HTERT RPE-1 (cell line): Measurements from ENCODE around the gene FAT2.
"Not testable (repeated sequence)": the region's sequence is repeated elsewhere in the genome, so short reads cannot be mapped to it uniquely, and the experiment has no call there.

Experiments used
- in situ Hi-C: fragments of 300-500 bp; cut with MboI; formaldehyde crosslinking; loops from 4 replicates; pipeline ENCODE4 v1.14.3; 2020; ENCODE audit warnings: low sequenced_read_pairs

The FAT2 gene

GRCh38 chr5:151584057-151584937 is 6.8 kb downstream of the FAT2 start:
- in situ Hi-C loops = no loop called here

DNA sequence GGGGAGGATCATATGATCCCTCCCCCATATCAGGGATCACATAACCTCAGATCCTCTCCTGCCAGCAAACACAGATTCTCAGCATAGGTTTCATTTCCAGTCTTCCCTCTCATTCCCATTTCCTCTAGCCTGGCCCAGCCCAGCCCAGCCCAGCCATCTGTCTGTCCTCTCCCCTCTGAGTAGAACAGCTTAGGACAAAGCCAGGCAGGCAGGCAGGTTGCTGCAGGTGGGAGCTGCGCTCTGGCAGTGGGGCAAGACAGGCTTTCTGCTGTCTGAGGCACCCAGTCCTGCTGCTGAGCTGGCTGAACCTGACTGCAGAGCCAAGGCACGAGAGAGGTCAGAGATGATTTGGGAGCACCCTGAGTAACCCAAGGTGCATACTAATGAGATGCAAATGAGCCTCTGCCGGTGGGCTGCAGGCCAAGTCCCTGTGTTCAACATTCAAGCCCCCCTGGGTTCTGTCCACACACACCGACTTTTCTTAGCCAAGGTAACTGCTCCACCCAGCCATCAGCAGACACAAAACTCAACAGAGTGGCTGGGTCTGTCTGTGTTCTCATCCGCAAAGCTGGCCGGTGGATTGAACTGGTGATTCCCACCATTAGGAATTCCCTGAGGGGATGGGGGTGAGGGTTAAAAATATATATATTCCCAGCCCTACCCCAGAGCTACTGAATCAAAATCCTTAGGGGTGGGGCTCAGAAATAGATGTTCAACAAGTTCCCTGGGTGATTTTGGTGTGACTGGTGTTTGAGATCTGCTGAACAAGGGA is 9.1 kb downstream of the FAT2 start:
- in situ Hi-C loops = no loop called here

DNA sequence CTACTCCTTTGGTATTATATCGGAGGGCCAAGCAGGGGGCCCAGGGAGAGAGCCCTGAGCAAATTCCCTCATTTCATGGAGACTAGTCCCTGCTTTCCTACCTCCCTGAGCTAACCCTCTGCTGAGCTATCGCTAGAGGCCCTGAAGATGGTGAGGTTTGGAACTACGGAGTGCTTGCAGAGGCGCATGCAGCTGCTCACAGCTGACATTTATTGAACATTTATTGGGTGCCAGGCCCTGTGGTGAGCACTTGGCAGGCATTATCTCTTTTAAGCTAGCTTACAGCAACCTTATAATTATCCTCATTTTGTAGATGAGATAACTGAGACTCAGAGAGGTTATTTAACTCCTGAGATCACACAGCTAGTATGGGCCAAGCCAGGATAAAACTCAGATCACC is 9.8 kb downstream of the FAT2 start:
- in situ Hi-C loops = no loop called here

- in situ Hi-C loops = no loop called here
Measured at GRCh38 chr5:151580858-151581257, 10.3 kb downstream of the FAT2 start.

- in situ Hi-C loops = no loop called here
Measured at GRCh38 chr5:151580239-151580638, 10.9 kb downstream of the FAT2 start.

GRCh38 chr5:151579146-151579545 is 12.0 kb downstream of the FAT2 start:
- in situ Hi-C loops = not testable (repeated sequence)

DNA sequence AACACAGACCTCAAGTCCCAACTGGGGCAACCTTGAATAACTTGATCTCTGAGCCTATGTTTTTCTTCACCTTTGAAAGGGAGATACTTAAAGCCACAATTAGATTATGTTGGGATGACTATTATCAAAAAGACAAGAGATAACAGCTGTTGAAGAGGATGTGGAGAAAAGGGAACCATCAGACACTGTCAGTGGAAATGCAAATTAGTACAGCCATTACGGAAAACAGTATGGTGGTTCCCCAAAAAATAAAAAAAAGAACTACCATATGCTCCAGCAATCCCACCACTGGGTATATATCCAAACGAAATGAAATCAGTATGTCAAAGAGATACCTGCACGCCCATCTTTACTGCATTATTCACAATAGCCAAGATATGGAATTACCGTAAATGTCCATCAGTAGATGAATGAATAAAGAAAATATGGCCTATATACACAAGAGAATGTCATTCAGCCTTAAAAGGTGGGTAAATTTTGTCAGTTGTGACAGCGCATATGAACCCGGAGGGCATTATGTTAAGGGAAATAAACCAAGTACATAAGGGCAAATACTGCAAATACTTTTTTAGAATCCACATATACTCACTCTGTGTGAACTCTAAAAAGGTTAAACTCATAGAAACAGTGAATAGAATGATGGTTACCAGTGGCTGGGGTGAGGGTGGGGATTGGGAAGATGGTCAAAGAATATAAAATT is 12.7 kb downstream of the FAT2 start:
- in situ Hi-C loops = no loop called here

- in situ Hi-C loops = no loop called here
Measured at GRCh38 chr5:151577566-151577965, 13.6 kb downstream of the FAT2 start.

GRCh38 chr5:151574444-151574996 is 16.6 kb downstream of the FAT2 start:
- in situ Hi-C loops = no loop called here

DNA sequence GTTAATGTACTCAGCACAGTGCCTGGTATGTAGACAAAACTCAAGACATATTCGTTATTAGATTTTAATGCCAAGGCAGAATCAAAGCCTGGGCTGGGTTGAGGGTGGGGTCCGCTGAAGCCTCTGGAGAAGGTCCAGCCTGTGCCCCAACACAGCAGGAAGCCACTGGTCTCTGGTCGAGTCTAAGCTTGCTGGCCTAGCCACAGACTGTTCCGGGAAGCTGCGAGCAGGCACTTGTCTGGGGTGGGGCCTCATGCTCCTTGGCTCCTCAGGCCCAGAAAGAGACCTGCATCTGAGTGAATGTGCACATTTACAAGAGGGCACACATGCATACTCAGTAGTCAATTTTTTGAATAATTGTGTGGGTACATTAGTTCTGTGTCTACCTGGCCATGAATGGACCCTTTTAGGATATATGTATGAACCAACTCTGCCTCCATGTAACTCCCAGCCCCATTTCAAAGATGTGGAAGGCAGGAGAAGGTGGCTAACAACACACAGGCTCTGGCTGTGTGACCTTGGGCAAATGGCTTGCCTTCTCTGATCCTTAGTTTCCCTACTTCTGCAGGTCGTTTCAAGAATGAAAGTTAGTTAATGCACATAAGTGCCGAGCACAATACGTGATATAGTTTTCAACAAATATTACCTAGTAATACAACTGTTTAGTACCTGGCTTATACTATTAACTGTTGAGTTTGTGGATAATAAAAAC is 18.3 kb downstream of the FAT2 start:
- in situ Hi-C loops = no loop called here

- in situ Hi-C loops = no loop called here
Measured at GRCh38 chr5:151571270-151572173, 19.6 kb downstream of the FAT2 start.

GRCh38 chr5:151570512-151571269 is 20.4 kb downstream of the FAT2 start:
- in situ Hi-C loops = no loop called here

DNA sequence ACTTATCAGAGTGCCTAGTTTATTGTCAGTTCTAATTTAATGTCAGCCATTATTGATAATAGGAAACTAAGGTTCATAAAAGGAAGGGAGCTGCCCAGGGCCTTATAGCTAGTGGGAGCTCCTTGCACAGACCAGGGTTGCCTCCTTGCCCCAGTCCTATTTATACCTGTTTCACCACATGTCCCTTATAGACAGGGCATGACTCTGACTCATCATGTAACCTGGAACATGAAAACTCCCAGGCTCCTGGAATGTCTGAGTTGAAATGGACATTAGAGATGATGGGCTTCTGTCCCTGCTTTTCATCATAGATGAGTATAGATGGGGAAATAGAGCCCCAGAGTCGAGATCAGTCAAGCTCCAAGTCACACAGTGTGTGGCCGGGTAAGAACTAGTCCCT is 21.1 kb downstream of the FAT2 start:
- in situ Hi-C loops = no loop called here

GRCh38 chr5:151569132-151570046 is 21.7 kb downstream of the FAT2 start:
- in situ Hi-C loops = no loop called here

- in situ Hi-C loops = no loop called here
Measured at GRCh38 chr5:151568036-151568435, 23.1 kb downstream of the FAT2 start.

- in situ Hi-C loops = no loop called here
Measured at GRCh38 chr5:151565971-151566370, 25.2 kb downstream of the FAT2 start.

DNA sequence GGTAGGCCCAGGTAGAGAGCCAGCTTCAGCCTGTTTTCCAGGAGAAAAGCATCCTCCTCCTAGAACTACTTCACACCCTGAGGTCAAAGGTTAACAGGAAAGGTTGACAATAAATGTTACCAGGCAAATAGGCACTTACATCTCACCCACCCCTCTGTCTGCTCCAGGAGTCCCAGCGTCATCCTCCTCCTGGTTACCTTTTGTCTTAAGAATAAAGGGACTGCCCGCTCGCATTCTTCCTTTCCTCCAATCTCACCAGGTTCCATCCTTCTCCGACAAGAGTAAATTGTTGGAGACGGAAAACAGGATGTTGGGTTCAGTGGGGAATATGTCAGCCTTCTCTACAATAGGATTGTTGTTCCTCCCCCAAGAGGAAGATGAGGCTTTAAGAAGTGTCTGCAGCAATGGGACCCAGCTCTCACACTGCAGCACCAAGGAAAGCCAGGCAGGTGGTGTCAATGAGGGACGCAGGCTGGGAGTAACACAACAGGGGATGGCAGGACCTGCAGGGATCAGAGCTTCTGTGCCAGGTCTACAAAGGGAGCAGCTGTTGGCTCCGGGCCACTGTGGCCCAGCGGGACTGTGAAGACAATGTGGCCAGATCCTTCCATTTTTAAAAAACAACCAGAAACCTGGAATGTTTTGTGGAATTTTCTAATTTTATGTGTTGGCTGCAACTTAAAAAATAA is 29.0 kb downstream of the FAT2 start:
- in situ Hi-C loops = no loop called here
